Bronchial epithelial cell (primary cell): ENCODE measurements around the gene GPR62. TPM values are rescaled to one million over a fixed set of nuclear protein-coding genes. Genes with fewer than 3 reads are reported as not detected.

Source experiments
- DNase-seq: peaks from one replicate; pipeline ENCODE4 v3.0.0-alpha.2; 2010; ENCODE audit warnings: low read depth
- FAIRE-seq: peaks from 2 replicates; lab custom pipeline; 2011; peaks lifted over from hg19 to GRCh38; lab: Jason Lieb, UNC
- H3K27me3 ChIP-seq: 2 replicates; pipeline ENCODE4 v1.5.1; 2011; ENCODE audit warnings: low read length; ENCODE audit not compliant: control insufficient read depth, insufficient read depth
- H3K36me3 ChIP-seq: 2 replicates; pipeline ENCODE4 v1.5.1; 2011; ENCODE audit warnings: low read length; ENCODE audit not compliant: control insufficient read depth, insufficient read depth
- H3K4me3 ChIP-seq: 2 replicates; pipeline ENCODE4 v1.5.1; 2011; ENCODE audit warnings: mild to moderate bottlenecking, low read depth, low read length, control low read depth
- total RNA-seq: library from RNA; depleted of rRNA; stranded (reverse); fragments of >200 nt; gene quantifications from 2 replicates; pipeline ENCODE4 v1.2.1, GENCODE V29; 2014
- TF ChIP-seq, protein P1 (sequence below): IDR thresholded peaks from 2 replicates; pipeline ENCODE4 v1.5.1; 2011; ENCODE audit warnings: mild to moderate bottlenecking, moderate library complexity, low read length, control low read depth, inconsistent platforms; ENCODE audit not compliant: insufficient read depth, severe bottlenecking

The GPR62 gene
- total RNA-seq, 1 donor from 2014 or later, result not detected

DNA sequence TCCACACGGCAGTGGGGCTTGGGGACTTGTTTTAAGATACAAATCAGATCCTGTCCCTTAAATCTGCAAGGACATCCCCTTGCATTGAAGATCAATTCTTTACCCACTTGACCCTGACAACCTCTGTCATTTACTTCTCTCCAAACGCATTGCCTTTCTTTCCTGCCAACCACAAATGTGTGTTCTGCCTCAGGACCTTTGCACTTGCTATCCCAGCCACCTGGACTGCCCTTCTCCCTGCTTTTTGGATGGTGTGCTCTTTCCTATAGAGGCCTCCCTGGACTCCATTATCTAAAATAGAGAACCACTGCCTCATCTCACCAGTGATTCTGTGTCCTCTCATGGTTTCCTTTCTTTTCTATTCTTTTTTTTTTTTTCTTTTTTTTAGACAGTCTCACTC, 42.0 kb downstream of the GPR62 start:
- no peak overlapping the region for H3K4me3 ChIP-seq
- H3K36me3 ChIP-seq, result peaks cover 14% of the 10 kb centered on the region
- TF ChIP-seq, protein P1, sequence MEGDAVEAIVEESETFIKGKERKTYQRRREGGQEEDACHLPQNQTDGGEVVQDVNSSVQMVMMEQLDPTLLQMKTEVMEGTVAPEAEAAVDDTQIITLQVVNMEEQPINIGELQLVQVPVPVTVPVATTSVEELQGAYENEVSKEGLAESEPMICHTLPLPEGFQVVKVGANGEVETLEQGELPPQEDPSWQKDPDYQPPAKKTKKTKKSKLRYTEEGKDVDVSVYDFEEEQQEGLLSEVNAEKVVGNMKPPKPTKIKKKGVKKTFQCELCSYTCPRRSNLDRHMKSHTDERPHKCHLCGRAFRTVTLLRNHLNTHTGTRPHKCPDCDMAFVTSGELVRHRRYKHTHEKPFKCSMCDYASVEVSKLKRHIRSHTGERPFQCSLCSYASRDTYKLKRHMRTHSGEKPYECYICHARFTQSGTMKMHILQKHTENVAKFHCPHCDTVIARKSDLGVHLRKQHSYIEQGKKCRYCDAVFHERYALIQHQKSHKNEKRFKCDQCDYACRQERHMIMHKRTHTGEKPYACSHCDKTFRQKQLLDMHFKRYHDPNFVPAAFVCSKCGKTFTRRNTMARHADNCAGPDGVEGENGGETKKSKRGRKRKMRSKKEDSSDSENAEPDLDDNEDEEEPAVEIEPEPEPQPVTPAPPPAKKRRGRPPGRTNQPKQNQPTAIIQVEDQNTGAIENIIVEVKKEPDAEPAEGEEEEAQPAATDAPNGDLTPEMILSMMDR, result no peak
- FAIRE-seq (no peak), DNase-seq (no peak)
- H3K27me3 ChIP-seq, result no peaks in the 10 kb centered on the region

DNA sequence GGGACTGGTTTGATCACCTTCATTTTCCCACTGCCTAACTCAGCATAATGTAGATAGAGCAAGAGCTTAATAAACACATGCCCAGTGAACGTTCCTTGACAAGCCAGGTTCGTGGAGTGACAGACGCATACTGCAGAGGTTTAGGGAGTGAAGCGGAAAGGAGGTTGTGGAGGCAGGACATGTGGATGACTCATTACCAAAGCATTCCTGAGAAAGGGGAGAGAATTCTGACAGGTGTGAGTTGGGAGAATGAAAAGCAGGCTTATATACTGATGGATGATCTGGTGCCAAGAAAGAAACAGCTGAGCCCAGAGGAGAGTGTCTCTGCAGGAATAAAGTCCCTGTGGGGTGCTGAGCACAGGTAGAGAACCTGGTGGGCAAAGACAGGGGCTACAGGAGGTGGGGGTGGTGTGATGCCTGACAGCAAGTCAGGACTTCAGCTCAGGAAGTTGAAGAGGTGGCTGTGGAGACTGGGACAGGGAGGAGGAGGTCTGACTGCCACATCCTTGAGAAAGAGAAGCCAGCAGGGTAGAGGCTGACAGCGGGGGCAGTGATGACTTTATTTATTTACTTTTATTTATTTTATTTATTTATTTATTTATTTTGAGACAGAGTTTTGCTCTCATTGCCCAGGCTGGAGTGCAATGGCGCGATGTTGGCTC, 42.9 kb downstream of the GPR62 start:
- no peak overlapping the region for H3K4me3 ChIP-seq
- TF ChIP-seq, protein P1, result no peak
- FAIRE-seq (peak; percentile 36), DNase-seq (peak; percentile 79)
- H3K27me3 ChIP-seq, result no peaks in the 10 kb centered on the region
- H3K36me3 ChIP-seq, result peaks cover 11% of the 10 kb centered on the region

DNA sequence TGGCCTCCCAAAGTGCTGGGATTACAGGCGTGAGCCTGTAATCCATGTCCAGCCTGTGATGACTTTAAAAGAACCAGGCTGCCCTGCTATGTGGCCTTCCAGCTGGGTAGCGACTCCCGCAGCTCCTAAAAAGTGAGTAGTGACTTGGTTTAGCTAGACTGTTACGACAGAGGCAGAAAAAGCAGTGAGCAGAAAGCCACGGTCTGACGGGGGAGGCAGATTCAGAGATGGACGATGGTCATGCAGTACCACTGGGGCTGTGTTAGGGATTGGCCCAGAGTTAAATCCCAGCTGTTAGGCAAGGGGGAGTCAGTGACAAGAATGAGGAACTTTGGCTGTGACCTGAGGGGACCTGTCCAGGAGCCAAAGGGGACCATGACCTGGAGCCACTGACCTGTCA, 43.6 kb downstream of the GPR62 start:
- FAIRE-seq (no peak), DNase-seq (no peak)
- Histone ChIP-seq H3K27me3 (no peaks in the 10 kb centered on the region), H3K4me3 (no peak overlapping the region), H3K36me3 (peaks cover 9% of the 10 kb centered on the region)
- TF ChIP-seq, protein P1, result no peak

DNA sequence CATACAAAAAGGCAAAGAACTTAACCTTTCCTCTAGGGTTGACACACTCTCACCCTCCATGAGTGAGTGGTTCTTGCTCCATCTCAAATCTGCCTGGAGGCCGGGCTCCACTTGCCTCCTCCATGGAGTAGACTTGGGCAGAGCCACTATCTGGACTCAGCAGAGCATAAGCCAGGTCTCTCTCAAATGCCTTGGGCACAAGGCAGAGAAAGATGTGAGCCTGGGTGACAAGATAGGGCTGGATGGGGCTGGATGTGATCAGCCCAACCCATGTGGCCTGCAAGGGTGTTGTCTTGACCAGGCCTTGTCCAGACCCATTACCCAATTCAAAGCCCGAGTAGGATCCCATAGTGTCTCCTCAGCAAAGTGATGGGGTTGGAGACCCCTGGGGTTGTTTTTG, 44.7 kb downstream of the GPR62 start:
- TF ChIP-seq, protein P1, result no peak
- DNase-seq, result no peak
- peaks cover under 1% of the 10 kb centered on the region for H3K36me3 ChIP-seq
- H3K4me3 ChIP-seq, result no peak overlapping the region
- H3K27me3 ChIP-seq, result no peaks in the 10 kb centered on the region
- FAIRE-seq, result peak; percentile 77

DNA sequence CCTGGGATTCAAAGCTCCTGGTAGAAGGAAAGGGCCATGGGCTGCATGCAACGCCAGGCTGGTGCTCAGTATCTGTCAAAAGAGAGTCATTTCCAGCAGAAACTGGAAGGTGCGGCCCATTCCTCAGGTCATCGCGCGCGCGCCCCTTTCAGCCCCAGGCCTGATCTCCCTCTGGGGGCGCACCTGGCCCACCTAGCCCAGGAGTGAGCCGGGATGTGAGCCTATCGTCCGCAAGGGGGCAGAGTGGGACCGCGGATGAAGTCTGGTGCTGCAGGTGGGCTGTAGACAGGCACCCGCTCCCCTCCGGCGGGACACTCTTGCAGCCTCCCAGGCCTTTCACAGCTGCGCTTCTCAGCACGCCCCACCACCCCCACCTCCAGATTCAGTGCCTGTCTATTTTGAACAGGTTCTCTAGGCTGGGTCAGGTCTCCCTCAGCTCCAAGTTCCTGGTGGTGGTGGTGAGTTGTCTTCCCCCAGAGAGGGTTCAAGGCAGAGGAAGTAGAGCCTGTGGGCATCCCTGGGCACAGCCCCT, 46.3 kb downstream of the GPR62 start:
- no peak overlapping the region for H3K4me3 ChIP-seq

More for the DNA sequence above, 46.3 kb downstream of the GPR62 start:
- no peak for FAIRE-seq
- no peaks in the 10 kb centered on the region for H3K36me3 ChIP-seq
- peak; percentile 46 for DNase-seq
- TF ChIP-seq, protein P1, result peak; percentile 96
- no peaks in the 10 kb centered on the region for H3K27me3 ChIP-seq
